ENCODE measurements around the gene MAB21L4.

Gene MAB21L4

DNA sequence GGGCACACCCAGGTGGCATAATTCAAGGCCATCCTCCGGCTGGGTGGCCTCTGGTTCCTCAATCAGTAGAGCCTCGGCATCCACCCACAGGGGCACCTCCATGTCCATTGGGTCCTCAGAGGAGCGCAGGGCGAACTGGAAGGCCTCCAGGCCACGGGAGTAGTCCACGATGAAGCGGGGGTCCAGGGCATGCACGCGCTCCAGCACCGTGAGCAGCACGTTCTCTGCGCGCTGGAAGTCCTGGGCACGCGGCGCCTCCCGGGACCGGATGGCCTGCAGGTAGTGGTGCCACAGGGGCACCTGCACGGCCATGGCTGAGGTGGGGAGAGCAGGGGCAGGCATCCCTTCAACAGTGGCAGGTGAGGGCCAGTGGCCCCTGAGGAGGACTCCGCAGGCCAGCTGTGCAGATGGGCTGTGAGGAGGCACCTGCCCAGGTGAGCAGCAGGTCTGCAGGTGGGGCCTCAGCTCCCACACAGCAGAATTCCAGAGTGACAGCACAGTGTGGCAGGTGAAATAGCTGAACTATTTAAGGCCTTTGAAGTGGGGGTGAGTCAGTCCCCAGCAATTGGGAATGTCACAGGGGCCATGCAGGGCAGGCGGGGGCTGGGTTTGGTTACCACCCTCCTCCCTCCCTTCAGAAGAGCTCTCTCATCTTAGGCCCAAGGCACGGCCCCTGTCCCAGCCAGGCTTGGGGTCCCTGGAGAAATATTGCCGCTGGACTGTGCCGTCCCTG lies at the start of gene MAB21L4:
Gene MAB21L4, minus strand, starts transcription at position 501 of the 733 bp plus-strand sequence. Its CDS starts 159 bp downstream, at position 342.
- DNase-seq (ENCODE audit: low read depth in 2 of 2), result no peak

DNA sequence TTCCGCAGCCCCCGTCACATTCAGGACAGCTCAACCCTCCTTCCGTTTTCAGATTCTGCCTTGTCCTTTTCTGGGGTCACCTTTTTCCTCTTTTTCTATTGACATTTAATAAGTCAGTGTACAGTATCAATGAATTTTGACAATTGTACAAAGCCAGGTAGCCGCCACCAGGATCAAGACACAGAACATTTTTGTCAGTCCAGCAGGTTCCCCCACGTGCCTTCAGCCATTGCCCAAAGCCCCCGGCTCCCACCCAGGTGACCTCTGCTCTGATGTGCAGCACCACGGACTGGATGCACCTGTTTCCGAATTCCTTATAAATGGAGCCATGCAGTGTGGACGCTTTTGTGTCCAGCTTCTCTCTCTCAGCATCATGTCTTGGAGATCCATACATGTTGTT lies 40.1 kb upstream of the MAB21L4 start:
- no peak for DNase-seq (ENCODE audit: low read depth in 2 of 2)

DNA sequence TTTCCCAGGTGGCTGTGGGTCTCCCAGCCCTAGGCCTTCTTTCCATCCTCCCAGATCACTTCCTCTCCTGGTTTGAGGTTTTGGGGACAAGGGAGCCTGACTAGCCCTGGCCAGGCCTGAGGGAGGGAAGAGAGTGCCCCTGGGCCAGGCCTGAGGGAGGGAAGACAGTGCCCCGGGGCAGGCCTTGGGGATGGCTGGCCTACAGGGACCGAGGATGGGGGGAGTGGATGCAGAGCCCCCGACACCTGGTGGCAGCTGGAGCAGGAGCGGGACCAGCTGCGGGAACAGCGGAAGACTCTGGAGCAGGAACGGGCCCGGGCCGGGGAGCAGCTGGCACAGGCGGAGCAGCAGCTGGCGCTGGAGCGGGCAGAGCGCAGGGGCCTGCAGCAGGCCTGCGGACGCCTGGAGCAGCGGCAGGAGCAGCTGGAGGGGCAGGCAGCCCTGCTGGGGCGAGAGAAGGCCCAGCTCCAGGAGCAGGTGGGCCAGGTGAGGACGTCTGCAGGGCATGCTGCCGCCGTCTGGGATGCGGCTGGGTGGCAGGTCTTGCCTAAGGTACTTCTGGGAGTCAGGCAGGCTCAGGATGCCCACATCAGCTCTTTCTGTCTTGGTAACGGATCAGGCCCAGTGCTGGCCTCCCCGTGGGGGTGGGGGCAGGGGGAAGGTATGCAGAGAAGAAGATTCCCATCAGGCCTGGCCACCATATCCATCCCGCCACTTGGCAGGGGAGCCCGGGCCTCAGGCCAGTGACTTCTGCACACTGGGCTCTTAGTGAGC lies 39.3 kb upstream of the MAB21L4 start:
- no peak for DNase-seq (ENCODE audit: low read depth in 2 of 2)

DNA sequence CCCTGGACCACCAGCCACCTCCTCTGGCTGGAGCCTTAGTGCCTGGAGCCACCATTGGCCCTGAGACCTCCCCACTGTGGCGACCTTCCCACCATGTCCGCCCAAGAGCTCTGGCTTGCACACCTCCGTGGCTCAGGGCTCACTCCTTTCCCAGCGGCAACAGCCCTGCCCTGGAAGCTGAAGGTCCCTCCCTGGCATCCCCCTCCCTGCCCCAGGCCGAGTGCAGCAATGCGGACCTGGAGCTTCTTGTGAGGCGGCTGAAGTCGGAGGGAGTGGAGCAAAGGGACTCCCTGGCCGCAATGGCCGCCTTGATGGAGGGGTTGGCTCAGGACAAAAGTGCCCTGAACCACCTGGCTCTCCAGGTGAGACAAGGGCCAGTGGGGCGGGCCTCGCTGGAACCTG lies 38.7 kb upstream of the MAB21L4 start:
- no peak for DNase-seq (ENCODE audit: low read depth in 2 of 2)

DNA sequence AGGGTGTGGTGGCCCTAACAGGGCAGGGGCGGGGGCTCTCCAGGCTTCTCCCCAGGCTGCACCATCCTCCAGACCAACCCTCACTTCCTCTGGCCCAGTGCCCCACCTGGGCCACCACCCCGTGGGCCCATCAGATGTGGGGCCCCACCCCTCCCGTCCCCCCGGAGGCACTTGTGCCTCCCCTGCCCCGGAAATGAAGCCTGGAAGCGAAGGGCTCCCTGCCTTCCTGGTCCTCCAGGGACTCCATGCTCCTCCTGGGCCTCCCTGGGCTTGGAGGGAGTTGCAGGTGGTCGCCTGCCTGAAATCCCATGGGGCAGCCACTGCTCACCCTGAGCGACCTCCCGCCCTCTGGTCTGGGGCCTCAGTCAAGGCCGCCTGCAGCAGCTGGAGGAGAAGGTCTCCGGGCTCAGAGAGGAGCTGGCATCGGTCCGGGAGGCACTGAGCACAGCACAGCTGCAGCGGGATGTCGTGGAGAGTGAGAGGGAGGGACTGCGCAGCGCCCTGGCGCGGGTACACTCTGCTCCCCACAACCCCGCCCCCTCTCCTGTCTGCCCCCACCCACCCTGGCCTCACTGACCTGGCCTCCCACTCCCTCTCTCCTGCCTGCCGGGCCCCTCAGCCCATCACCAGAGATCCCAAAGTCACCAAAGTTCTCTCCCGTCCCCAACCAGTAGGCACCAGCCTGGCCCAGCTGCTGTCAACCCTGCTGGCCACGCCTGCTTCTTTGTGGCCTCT lies 38.2 kb upstream of the MAB21L4 start:
- DNase-seq (ENCODE audit: low read depth in 2 of 2), result no peak

DNA sequence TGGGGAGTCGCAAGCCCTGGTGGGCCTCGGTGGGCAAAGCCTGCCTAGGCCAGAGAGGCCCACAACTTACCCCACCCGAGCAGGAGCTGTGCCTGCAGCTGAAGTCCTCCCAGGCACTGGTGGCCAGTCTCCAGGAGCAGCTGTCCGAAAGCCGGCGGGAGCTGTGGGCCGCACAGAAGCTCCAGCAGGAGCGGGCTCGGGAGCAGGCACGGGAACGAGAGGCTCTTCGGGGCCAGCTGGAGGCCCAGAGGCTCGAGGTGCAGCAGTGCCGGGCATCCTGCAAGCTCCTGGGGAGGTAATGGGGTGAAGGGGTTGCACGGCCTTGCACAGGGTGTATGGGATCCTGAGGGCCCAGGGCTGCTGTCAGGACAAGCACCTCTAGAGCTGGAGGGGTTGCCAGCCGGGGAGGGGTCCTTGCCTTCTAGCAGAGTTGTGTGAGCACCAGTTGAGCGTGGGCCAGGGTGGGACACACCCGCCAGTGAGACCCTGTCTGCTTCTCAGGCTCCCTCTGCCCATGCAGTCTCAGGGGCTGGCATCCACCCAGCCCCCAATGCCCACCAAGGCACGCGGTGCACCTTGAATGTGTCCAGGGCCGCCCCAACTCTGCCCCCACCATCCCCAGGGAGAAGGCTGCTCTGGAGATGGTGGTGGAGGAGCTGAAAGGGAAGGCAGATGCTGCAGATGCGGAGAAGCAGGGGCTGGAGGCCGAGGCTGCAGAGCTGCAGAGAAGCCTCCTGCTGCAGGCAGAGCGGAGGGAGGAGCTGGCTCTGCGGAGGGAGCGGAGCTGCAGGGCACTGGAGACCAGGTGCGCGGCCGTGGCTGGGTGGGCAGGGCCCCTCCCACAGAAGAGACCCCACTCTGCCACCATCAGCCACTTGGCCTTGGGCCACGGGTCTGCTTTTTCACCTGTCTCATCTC lies 37.4 kb upstream of the MAB21L4 start:
- no peak for DNase-seq (ENCODE audit: low read depth in 2 of 2)

DNA sequence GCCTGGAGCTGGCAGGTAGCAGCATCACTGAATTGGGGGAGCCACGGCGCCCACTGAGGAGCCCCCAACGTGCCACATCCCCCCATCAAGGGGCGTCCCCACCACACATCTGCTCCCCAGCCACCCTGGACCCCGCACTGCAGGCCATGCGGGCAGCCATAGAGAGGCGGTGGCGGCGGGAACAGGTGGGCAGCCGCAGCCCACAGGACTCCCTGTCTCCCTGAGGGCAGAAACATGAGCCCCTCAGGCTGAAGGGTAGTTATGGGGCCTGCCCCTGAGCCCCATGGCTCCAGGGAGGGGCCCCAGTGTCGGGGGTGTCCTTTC lies 36.7 kb upstream of the MAB21L4 start:
- DNase-seq (ENCODE audit: low read depth in 2 of 2), result no peak

DNA sequence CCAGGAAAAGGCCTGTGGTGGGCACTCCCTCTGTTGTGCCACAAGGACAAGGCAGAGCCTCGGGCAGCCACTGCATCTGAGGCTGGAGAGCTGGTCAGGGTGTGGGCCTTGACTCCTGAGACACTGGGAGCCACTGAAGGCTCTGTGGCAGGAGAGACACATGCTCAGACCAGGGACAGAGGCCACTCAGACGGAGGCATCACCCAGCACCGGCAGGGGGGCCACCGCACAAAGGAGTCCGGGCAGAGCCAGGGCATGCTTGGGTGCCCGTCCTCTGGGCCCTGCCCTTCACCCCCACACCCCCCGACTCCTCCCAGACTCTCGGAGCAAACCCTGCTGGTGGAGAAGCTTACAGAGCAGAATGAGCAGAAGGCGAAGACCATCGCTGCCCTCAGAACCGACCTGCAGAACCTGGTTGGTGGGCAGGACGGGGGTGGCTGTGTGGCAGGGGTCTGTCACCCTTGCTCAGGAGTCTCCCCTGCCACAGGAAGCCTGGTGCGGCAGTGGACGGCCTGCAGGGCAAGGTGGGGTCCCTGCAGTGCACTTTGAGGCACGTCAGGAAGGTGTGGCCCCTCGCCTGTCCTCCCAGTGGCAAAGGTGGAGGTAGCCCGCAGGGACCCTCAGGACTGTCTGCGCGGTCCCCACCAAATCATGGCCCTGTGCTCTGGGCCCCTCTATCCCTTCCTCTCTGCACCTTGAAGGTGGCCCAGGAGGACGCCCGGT lies 36.2 kb upstream of the MAB21L4 start:
- DNase-seq (ENCODE audit: low read depth in 2 of 2), result no peak

DNA sequence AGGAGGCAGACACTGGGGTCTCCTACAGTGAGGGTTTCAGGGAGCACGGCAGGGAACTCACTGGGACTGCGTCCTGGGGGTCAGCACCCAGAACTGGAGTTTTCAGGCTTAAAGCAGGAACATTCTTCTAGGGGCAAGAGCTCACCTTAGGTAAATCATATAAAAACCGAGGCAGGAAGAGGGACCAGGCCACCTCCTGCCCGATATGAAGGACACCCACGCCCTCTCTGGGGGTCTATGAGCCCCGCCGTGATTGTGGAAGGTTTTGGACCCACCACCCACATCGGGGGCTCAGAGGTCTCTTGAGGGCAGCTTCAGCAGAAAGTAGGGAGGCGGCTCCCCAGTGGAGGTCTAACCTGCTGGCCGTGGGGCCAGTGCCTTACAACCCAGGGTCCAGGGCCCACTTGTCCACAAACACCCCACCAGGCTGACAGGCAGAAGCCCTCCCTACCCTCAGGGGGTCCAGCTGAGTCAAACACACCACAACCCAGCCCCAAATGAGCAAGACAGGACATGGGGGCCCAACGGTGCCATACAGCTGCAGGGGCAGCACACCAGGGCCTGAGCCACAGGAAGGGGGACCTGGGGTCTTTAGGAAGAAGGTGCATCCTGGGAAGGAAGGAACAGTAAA lies 35.5 kb upstream of the MAB21L4 start:
- no peak for DNase-seq (ENCODE audit: low read depth in 2 of 2)

DNA sequence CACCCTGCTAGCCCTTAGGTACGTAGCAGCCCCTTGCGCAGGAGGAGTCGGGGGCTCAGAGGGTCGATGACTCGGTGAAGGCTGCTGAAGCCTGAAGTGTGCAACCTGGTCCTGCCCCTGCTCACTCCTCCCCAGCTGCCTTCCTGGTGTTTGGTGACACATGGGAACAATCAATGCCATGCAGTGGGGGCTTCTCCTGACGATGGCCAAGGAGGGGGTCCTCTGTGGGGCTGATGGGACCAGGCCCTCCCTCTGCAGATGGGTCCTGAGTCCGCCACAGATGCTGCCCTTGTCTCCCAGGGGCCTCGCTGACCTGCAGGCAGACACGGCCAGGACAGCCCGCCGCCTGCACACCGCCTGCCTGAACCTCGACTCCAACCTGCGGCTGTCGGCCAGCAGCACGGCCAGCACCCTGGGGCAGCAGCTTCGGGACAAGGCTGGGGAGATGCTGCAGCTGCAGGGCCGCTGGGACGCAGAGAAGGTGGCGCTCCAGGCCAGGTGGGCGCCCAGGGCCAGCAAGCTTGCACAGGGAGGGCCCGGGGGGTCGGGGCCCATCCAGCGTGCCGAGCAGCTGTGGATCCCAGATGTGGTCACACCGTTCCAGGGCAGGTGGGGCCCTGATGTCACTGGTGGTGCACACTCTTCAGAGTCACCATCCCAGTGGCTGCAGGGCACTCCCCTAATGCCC lies 34.8 kb upstream of the MAB21L4 start:
- no peak for DNase-seq (ENCODE audit: low read depth in 2 of 2)

DNA sequence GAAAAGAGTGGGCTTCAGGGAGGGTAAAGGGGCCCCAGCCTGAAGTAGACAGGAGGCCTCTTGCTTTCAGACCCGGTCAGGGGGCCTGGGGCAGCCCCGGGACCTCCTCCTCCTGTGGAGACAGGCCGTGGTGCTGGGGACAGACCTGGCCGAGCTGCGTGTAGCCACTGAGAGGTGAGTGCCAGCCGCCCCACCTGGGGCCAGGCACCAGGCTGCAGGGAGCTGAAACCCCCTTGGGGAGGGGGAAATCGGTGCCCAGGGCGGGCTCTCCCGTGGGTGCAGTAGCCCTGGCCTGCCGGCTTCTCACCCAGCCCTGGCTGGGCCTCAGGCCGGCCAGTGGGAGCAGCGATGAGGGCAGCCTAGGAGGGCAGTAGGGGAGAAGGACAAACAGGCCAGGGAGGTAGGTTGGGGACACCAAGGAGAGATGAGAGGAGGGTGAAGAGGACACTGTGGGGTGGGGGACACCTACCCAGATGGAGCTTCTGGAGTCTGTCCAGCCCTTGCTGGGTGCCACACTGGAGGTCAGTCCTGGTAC lies 34.2 kb upstream of the MAB21L4 start:
- no peak for DNase-seq (ENCODE audit: low read depth in 2 of 2)

DNA sequence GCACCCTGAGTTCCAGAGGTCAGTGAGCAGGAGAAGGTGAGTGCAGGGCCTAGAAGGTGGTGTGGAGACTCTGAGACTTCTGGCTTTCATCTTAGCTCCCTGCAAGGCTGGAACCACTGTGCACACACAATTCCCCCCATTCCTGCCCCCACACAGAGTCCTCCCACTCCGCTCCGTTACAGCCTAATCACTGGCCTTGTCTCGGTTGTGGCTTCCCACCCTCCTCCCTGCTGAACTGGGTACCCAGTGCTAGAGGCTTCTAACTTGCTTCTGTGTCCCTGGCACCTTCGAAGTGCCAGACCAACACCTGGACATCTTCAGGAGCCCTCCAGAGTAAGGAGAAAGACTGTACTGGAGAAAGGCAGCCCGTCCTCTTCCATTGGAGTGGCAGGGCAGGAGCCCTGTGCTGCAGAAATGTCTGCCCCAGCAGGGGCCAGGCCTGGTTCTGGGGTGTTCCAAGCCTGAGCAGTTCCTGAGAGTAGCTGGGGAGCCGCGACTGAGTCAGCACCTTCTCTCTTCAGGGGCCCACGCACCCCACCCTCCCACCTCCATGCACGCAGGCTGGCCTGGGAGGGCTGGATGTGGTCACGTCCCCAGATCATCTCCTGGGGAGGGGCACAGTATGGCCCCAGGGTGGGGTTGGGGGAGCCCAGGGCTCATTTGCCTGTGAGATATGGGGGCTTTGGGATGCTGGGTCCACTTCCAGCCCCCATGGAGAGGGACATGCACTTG lies 33.6 kb upstream of the MAB21L4 start:
- DNase-seq (ENCODE audit: low read depth in 2 of 2), result no peak

DNA sequence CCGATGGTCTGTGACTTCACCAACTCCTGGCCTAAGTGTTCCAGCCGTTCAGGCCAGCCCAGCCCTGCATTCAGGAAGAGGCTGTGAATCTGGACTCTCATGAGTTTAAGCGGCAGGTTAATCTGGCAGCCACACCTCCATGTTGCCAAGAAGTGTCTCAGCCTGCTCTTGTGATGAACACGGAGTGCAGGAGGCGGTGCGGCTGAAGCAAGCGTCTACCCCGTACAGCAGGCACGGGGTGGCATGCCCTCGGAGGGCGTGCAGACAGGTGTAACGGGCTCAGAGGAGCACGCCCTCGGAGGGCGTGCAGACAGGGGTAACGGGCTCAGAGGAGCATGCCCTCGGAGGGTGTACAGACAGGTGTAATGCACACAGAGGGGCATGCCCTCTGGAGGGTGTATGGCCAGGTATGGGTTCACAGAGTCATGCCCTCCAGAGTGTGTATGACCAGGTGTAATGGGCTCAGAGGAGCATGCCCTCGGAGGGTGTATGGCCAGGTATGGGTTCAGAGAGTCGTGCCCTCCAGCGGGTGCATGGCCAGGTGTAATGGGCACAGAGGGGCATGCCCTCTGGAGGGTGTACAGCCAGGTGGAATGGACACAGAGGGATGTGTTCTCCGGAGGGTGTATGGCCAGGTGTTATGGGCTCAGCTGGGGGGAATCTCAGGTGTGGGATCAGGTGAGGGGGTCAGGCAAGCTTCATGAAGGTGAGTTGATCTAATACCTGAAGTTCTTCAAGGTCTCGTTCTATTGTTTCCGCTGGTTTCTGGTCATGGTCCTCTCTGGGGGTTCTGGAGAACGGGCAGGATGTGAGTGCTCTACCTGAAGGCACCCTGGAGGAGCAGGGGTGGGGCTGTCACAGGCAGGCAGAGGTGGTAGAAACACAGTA lies 32.8 kb upstream of the MAB21L4 start:
- no peak for DNase-seq (ENCODE audit: low read depth in 2 of 2)

DNA sequence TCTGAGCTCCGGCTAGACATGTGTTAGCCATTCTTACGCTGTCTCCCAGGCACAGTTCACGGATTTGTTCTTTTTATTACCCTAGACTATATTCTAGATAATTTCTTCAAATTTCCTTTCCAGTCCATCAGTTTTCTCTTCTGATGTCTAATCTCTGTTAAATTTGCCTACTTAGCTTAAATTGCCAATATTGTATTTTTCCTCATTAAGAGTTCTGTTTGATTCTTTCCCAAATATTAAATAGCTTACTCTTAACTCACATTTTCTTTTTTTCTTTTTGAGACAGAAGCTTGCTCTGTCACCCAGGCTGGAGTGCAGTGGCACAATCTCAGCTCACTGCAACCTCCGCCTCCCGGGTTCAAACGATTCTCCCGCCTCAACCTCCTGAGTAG lies 31.4 kb upstream of the MAB21L4 start:
- no peak for DNase-seq (ENCODE audit: low read depth in 2 of 2)

DNA sequence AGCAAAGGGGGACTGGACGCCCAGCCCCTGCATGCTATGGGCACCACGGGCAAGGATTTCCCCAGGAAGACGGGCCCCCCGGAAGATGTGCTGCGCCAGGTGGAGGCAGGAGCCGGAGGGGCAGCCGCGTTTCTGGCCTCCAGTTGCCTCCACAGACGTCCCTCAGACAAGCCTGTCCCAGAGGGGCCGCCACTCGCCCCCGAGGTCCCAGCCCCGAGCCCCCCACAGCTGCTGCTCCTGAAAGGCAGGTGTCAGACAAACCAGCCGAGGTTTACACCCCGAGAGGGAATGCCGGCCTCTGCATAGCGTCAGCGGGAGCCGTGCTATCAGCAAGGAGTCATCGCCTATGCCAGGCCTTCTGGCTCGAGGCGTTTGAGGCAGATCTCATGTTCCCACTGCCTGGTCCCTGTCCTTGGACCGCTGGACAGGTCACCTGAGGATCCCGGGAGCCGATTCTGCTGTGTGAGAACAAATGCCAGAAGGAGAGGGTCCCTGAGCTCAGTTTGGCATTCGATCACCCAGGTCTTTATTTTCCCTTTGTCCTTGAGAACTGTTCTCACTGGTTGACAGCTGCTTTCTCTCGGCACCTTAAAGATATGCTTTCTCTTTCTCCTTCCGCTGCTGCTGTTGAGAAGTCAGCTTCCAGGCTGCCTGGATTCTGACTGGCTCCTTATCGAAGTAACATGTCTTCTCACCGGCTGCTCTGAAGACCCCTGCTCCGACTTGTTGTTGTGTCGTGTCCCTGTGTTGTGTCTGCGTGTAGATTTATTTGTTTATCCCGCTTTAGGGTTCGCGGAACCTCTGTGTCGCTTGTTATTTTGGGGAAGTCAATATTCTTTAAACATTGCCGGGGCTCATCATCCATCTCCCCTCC lies 30.8 kb upstream of the MAB21L4 start:
- DNase-seq (ENCODE audit: low read depth in 2 of 2), result no peak

DNA sequence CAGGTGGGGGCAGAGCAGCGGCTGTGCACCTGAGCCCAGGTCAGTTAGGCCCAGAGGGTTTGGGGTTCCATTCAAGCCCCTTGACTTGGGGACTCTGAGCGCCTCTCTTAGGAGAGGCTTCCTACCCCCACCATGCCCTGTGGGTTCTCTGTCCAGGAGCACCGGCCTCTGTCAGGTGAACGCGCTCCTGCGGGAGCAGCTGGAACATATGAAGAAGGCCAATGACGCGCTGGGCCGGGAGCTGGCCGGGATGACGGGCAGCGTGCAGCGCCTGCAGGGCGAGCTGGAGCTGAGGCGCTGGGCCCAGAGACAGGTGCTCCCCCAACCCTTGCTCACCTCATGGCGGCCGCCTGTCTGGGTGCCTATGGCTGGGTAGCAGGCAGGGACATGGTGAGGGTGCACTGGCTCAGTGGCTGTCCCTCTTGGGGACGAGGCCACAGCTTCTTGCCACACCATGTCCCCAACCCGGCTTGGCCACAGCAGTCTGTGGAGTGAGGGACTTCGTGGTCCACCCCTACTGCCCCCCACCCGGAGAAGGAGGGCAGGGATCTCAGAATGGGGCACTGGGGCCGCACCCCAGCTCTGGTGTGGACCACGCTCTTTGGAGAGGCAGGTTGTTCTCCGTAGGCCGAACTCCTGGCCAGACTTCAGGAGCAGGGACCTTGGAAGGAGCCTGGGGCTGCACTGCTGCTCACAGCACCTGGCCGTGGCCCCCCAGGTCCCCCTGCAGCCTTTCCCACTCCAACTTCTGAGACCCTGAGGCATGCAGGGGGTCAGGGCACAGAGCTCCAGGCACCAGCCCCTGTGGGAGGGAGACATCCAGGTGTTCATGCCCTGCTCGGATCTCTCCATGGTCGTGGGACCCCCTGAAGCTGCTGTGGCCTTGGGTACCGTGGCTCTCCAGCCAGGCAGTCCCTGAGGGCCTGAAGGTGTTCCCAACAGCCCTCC lies 29.9 kb upstream of the MAB21L4 start:
- DNase-seq (ENCODE audit: low read depth in 2 of 2), result no peak
